Activated CD8-positive, alpha-beta memory T cell treated with anti-CD3 and anti-CD28 coated beads, Interleukin-2, amount 50 U/mL, for 24 hours (primary cell): ENCODE data around the gene BICC1.
"Not testable (repeated sequence)": the region's sequence is repeated elsewhere in the genome, so short reads cannot be mapped to it uniquely, and the experiment has no call there.

Experiments used
- DNase-seq: peaks from one replicate; pipeline ENCODE4 v3.0.0-alpha.2; 2020; ENCODE audit errors: extremely low read depth

BICC1 gene

GRCh38 chr10:58826694-58827093, 314.0 kb downstream of the BICC1 start:
- DNase-seq = no peak

- DNase-seq = no peak
Measured at GRCh38 chr10:58827381-58827780, 314.7 kb downstream of the BICC1 start.

GRCh38 chr10:58829839-58830238, 317.2 kb downstream of the BICC1 start:
- DNase-seq = no peak

- no peak for DNase-seq
Measured at GRCh38 chr10:58830697-58831096, 318.0 kb downstream of the BICC1 start.

- DNase-seq = no peak
Measured at GRCh38 chr10:58833771-58834561, 321.3 kb downstream of the BICC1 start.

- DNase-seq = no peak
Measured at GRCh38 chr10:58836176-58836700, 323.6 kb downstream of the BICC1 start.

GRCh38 chr10:58836991-58837575, 324.4 kb downstream of the BICC1 start:
- no peak for DNase-seq

GRCh38 chr10:58837826-58838225, 325.2 kb downstream of the BICC1 start:
- DNase-seq = no peak

- DNase-seq = no peak
Measured at GRCh38 chr10:58838561-58839208, 326.0 kb downstream of the BICC1 start.

GRCh38 chr10:58839771-58840170, 327.1 kb downstream of the BICC1 start:
- no peak for DNase-seq

GRCh38 chr10:58840840-58841435, 328.3 kb downstream of the BICC1 start:
- no peak for DNase-seq

- DNase-seq = no peak
Measured at GRCh38 chr10:58842860-58843376, 330.2 kb downstream of the BICC1 start.

GRCh38 chr10:58843760-58844159, 331.1 kb downstream of the BICC1 start:
- DNase-seq = no peak

- no peak for DNase-seq
Measured at GRCh38 chr10:58844680-58845079, 332.0 kb downstream of the BICC1 start.

GRCh38 chr10:58846856-58847255, 334.2 kb downstream of the BICC1 start:
- no peak for DNase-seq

GRCh38 chr10:58851606-58852005, 338.9 kb downstream of the BICC1 start:
- no peak for DNase-seq

GRCh38 chr10:58853668-58854067, 341.0 kb downstream of the BICC1 start:
- DNase-seq = no peak

GRCh38 chr10:58854811-58855210, 342.1 kb downstream of the BICC1 start:
- DNase-seq = no peak

- DNase-seq = no peak
Measured at GRCh38 chr10:58856508-58857240, 344.0 kb downstream of the BICC1 start.

- no peak for DNase-seq
Measured at GRCh38 chr10:58857251-58857805, 344.7 kb downstream of the BICC1 start.

- not testable (repeated sequence) for DNase-seq
Measured at GRCh38 chr10:58858123-58858522, 345.5 kb downstream of the BICC1 start.
